Adipocyte (in vitro differentiated cells): Measurements from ENCODE around the gene GMDS.

ENCODE experiments used
- DNase-seq: peaks from one replicate; pipeline ENCODE4 v3.0.0-alpha.2; 2015; ENCODE audit warnings: low read depth
- H3K27me3 ChIP-seq: replicated peaks from 2 replicates; pipeline ENCODE4 v1.7.0; 2013; ENCODE audit warnings: mild to moderate bottlenecking, low read length, moderate library complexity; ENCODE audit not compliant: control insufficient read depth, insufficient read depth
- H3K36me3 ChIP-seq: 2 replicates; pipeline ENCODE4 v1.7.0; 2013; ENCODE audit warnings: low read length, mild to moderate bottlenecking, moderate library complexity; ENCODE audit not compliant: control insufficient read depth, insufficient read depth, severe bottlenecking
- H3K4me1 ChIP-seq: 2 replicates; pipeline ENCODE4 v1.7.0; 2013; ENCODE audit warnings: mild to moderate bottlenecking, low read length, moderate library complexity; ENCODE audit not compliant: control insufficient read depth, insufficient read depth
- H3K4me3 ChIP-seq: 2 replicates; pipeline ENCODE4 v1.7.0; 2013; ENCODE audit warnings: mild to moderate bottlenecking, low read length, moderate library complexity
- H3K9ac ChIP-seq: 2 replicates; pipeline ENCODE4 v1.7.0; 2013; ENCODE audit warnings: mild to moderate bottlenecking, low read length, moderate library complexity
- H3K9me3 ChIP-seq: 2 replicates; pipeline ENCODE4 v1.7.0; 2013; ENCODE audit warnings: mild to moderate bottlenecking, low read length, moderate library complexity; ENCODE audit not compliant: control insufficient read depth

The GMDS gene

GRCh38 chr6:1906014-1906413 is 339.4 kb downstream of the GMDS start:
- no peak overlapping the region for H3K4me3 ChIP-seq
- no peak overlapping the region for H3K9ac ChIP-seq
- peaks cover 2% of the 10 kb centered on the region for H3K4me1 ChIP-seq
- no peak for DNase-seq
- no peaks in the 10 kb centered on the region for H3K27me3 ChIP-seq
- H3K9me3 ChIP-seq = no peaks in the 10 kb centered on the region
- H3K36me3 ChIP-seq = no peaks in the 10 kb centered on the region

- H3K36me3 ChIP-seq = no peaks in the 10 kb centered on the region
- no peak overlapping the region for H3K9ac ChIP-seq
- no peaks in the 10 kb centered on the region for H3K27me3 ChIP-seq
- H3K4me3 ChIP-seq = no peak overlapping the region
- H3K9me3 ChIP-seq = no peaks in the 10 kb centered on the region
- H3K4me1 ChIP-seq = no peaks in the 10 kb centered on the region
- no peak for DNase-seq
These were observed 340.5 kb downstream of the GMDS start for GRCh38 chr6:1904898-1905297.

- no peak overlapping the region for H3K9ac ChIP-seq
- no peaks in the 10 kb centered on the region for H3K27me3 ChIP-seq
- no peak overlapping the region for H3K4me3 ChIP-seq
- H3K4me1 ChIP-seq = no peaks in the 10 kb centered on the region
- H3K9me3 ChIP-seq = no peaks in the 10 kb centered on the region
- no peaks in the 10 kb centered on the region for H3K36me3 ChIP-seq
- no peak for DNase-seq
These were observed 341.0 kb downstream of the GMDS start for GRCh38 chr6:1904466-1904799.

GRCh38 chr6:1903780-1904465 is 341.5 kb downstream of the GMDS start:
- Histone ChIP-seq H3K36me3 (no peaks in the 10 kb centered on the region), H3K4me3 (no peak overlapping the region), H3K27me3 (no peaks in the 10 kb centered on the region), H3K9me3 (no peaks in the 10 kb centered on the region), H3K4me1 (no peaks in the 10 kb centered on the region), H3K9ac (no peak overlapping the region)
- no peak for DNase-seq

- Histone ChIP-seq H3K27me3 (no peaks in the 10 kb centered on the region), H3K4me3 (no peak overlapping the region), H3K9me3 (no peaks in the 10 kb centered on the region), H3K4me1 (no peaks in the 10 kb centered on the region), H3K9ac (no peak overlapping the region), H3K36me3 (no peaks in the 10 kb centered on the region)
- peak; percentile 46 for DNase-seq
These were observed 343.8 kb downstream of the GMDS start for GRCh38 chr6:1901556-1901955.

- Histone ChIP-seq H3K4me3 (no peak overlapping the region), H3K27me3 (no peaks in the 10 kb centered on the region), H3K9me3 (no peaks in the 10 kb centered on the region), H3K36me3 (no peaks in the 10 kb centered on the region), H3K9ac (no peak overlapping the region), H3K4me1 (peaks cover 5% of the 10 kb centered on the region)
- no peak for DNase-seq
These were observed 348.5 kb downstream of the GMDS start for GRCh38 chr6:1896897-1897296.

GRCh38 chr6:1895721-1896120 is 349.7 kb downstream of the GMDS start:
- H3K9me3 ChIP-seq = no peaks in the 10 kb centered on the region

GRCh38 chr6:1894954-1895353 is 350.5 kb downstream of the GMDS start:
- H3K27me3 ChIP-seq = no peaks in the 10 kb centered on the region
- no peak overlapping the region for H3K4me3 ChIP-seq
- H3K4me1 ChIP-seq = peaks cover 5% of the 10 kb centered on the region
- no peak for DNase-seq
- no peak overlapping the region for H3K9ac ChIP-seq
- H3K36me3 ChIP-seq = no peaks in the 10 kb centered on the region
- H3K9me3 ChIP-seq = no peaks in the 10 kb centered on the region

More at GRCh38 chr6:1895721-1896120, 349.7 kb downstream of the GMDS start:
- Histone ChIP-seq H3K36me3 (no peaks in the 10 kb centered on the region), H3K4me1 (peaks cover 5% of the 10 kb centered on the region), H3K27me3 (no peaks in the 10 kb centered on the region), H3K4me3 (no peak overlapping the region), H3K9ac (no peak overlapping the region)
- DNase-seq = no peak

GRCh38 chr6:1893470-1894130 is 351.8 kb downstream of the GMDS start:
- no peak overlapping the region for H3K9ac ChIP-seq
- no peaks in the 10 kb centered on the region for H3K27me3 ChIP-seq
- no peaks in the 10 kb centered on the region for H3K36me3 ChIP-seq
- no peak for DNase-seq
- H3K9me3 ChIP-seq = no peaks in the 10 kb centered on the region
- H3K4me3 ChIP-seq = no peak overlapping the region
- peaks cover 5% of the 10 kb centered on the region for H3K4me1 ChIP-seq

- Histone ChIP-seq H3K36me3 (no peaks in the 10 kb centered on the region), H3K27me3 (no peaks in the 10 kb centered on the region), H3K4me1 (peaks cover 5% of the 10 kb centered on the region), H3K9me3 (no peaks in the 10 kb centered on the region), H3K9ac (no peak overlapping the region), H3K4me3 (no peak overlapping the region)
- no peak for DNase-seq
These were observed 352.7 kb downstream of the GMDS start for GRCh38 chr6:1892716-1893115.

- no peak overlapping the region for H3K4me3 ChIP-seq
- H3K4me1 ChIP-seq = peaks cover 7% of the 10 kb centered on the region
- no peaks in the 10 kb centered on the region for H3K36me3 ChIP-seq
- no peak for DNase-seq
- H3K27me3 ChIP-seq = no peaks in the 10 kb centered on the region
- no peak overlapping the region for H3K9ac ChIP-seq
- no peaks in the 10 kb centered on the region for H3K9me3 ChIP-seq
These were observed 354.4 kb downstream of the GMDS start for GRCh38 chr6:1890987-1891386.

- no peak overlapping the region for H3K4me3 ChIP-seq
- no peak for DNase-seq
- no peaks in the 10 kb centered on the region for H3K27me3 ChIP-seq
- H3K9me3 ChIP-seq = no peaks in the 10 kb centered on the region
- H3K4me1 ChIP-seq = peaks cover 3% of the 10 kb centered on the region
- no peaks in the 10 kb centered on the region for H3K36me3 ChIP-seq
- no peak overlapping the region for H3K9ac ChIP-seq
These were observed 355.3 kb downstream of the GMDS start for GRCh38 chr6:1890071-1890470.
